ENCODE measurements around the gene RALGAPA1.

The RALGAPA1 gene

DNA sequence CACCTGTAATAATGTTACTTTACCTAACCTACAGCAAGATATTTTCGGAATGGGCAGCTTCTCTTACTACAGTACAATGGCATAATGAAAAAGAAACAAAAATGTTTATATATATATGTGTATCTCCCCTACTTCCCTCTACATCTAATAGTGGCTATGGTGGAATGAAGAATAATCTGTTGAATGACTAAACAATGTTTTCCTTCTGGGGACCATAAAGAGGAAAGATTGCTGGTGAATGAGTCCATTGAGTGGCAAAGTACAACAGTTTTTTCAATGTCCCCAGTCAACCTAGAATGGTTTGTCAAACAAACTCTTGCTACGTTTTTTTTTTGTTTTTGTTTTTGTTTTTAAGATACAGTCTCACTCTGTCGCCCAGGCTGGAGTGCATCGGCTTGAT lies 47.2 kb downstream of the RALGAPA1 start:
- 96 to 100% methylated on average over 2 to 3 of the region's 4 CpGs for WGBS, 2 experiments (ENCODE audit: insufficient coverage in 2 of 2)
- Histone ChIP-seq H3K4me1 (ENCODE audit: control insufficient read depth, insufficient read depth, low read length, poor library complexity, severe bottlenecking) (no peaks in the 10 kb centered on the region), H3K36me3 (ENCODE audit: control insufficient read depth, insufficient read depth, low read length) (no peaks in the 10 kb centered on the region), H3K9me3 (ENCODE audit: control insufficient read depth, low read length) (no peaks in the 10 kb centered on the region), H3K27ac (ENCODE audit: low read depth, low read length, severe bottlenecking) (no peak overlapping the region), H3K4me3 (ENCODE audit: extremely low read depth, insufficient read depth, low read length, poor library complexity, severe bottlenecking) (no peak overlapping the region)

GRCh38 chr14:35760143-35760542 lies 49.0 kb downstream of the RALGAPA1 start:
- Histone ChIP-seq H3K4me1 (ENCODE audit: control insufficient read depth, insufficient read depth, low read length, poor library complexity, severe bottlenecking) (no peaks in the 10 kb centered on the region), H3K36me3 (ENCODE audit: control insufficient read depth, insufficient read depth, low read length) (no peaks in the 10 kb centered on the region), H3K27ac (ENCODE audit: low read depth, low read length, severe bottlenecking) (no peak overlapping the region), H3K9me3 (ENCODE audit: control insufficient read depth, low read length) (no peaks in the 10 kb centered on the region), H3K4me3 (ENCODE audit: extremely low read depth, insufficient read depth, low read length, poor library complexity, severe bottlenecking) (no peak overlapping the region)
- 57 to 83% methylated on average over 1 of the region's 1 CpG for WGBS, 2 experiments (ENCODE audit: insufficient coverage in 2 of 2)

GRCh38 chr14:35758523-35759129 lies 50.5 kb downstream of the RALGAPA1 start:
- no peak overlapping the region for H3K4me3 ChIP-seq (ENCODE audit: extremely low read depth, insufficient read depth, low read length, poor library complexity, severe bottlenecking)
- no peaks in the 10 kb centered on the region for H3K9me3 ChIP-seq (ENCODE audit: control insufficient read depth, low read length)
- no peaks in the 10 kb centered on the region for H3K36me3 ChIP-seq (ENCODE audit: control insufficient read depth, insufficient read depth, low read length)
- H3K27ac ChIP-seq (ENCODE audit: low read depth, low read length, severe bottlenecking): no peak overlapping the region
- no peaks in the 10 kb centered on the region for H3K4me1 ChIP-seq (ENCODE audit: control insufficient read depth, insufficient read depth, low read length, poor library complexity, severe bottlenecking)
- WGBS, 2 experiments (ENCODE audit: insufficient coverage in 2 of 2): 100% methylated on average over 1 of the region's 3 CpGs; no CpG with 5 or more reads in 1 of the 2 experiments

GRCh38 chr14:35754671-35755070 lies 54.4 kb downstream of the RALGAPA1 start:
- no peaks in the 10 kb centered on the region for H3K4me1 ChIP-seq (ENCODE audit: control insufficient read depth, insufficient read depth, low read length, poor library complexity, severe bottlenecking)
- no peaks in the 10 kb centered on the region for H3K9me3 ChIP-seq (ENCODE audit: control insufficient read depth, low read length)
- no peaks in the 10 kb centered on the region for H3K36me3 ChIP-seq (ENCODE audit: control insufficient read depth, insufficient read depth, low read length)

DNA sequence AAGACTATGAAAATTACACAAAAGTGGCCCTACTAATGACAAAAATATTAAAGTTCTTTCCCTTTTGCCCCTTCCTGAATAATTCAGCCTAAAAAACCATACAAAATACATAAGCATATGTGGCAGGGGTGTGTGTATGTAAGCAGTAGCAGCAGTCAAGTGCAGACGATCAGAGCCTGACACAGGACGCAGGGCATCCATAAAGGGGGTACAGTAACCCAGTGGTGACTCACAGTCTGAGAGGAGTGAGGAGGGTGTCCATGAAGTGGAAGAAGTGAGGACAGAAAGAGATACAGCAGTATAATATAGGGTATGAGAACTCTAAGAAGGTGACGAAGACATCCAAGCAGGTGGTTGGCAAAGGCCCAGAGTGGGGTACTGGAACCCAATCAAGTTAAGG lies 56.7 kb downstream of the RALGAPA1 start:
- Histone ChIP-seq H3K27ac (ENCODE audit: low read depth, low read length, severe bottlenecking) (no peak overlapping the region), H3K9me3 (ENCODE audit: control insufficient read depth, low read length) (no peaks in the 10 kb centered on the region), H3K4me3 (ENCODE audit: extremely low read depth, insufficient read depth, low read length, poor library complexity, severe bottlenecking) (no peak overlapping the region), H3K36me3 (ENCODE audit: control insufficient read depth, insufficient read depth, low read length) (no peaks in the 10 kb centered on the region), H3K4me1 (ENCODE audit: control insufficient read depth, insufficient read depth, low read length, poor library complexity, severe bottlenecking) (no peaks in the 10 kb centered on the region)
- WGBS, 2 experiments (ENCODE audit: insufficient coverage in 2 of 2): 92 to 100% methylated on average over 2 to 3 of the region's 3 CpGs

More at GRCh38 chr14:35754671-35755070, 54.4 kb downstream of the RALGAPA1 start:
- Histone ChIP-seq H3K27ac (ENCODE audit: low read depth, low read length, severe bottlenecking) (no peak overlapping the region), H3K4me3 (ENCODE audit: extremely low read depth, insufficient read depth, low read length, poor library complexity, severe bottlenecking) (no peak overlapping the region)

- WGBS, 2 experiments (ENCODE audit: insufficient coverage in 2 of 2): no CpG with 5 or more reads among the region's 6 CpGs
- no peaks in the 10 kb centered on the region for H3K9me3 ChIP-seq (ENCODE audit: control insufficient read depth, low read length)
- no peak overlapping the region for H3K27ac ChIP-seq (ENCODE audit: low read depth, low read length, severe bottlenecking)
- no peaks in the 10 kb centered on the region for H3K4me1 ChIP-seq (ENCODE audit: control insufficient read depth, insufficient read depth, low read length, poor library complexity, severe bottlenecking)
- no peak overlapping the region for H3K4me3 ChIP-seq (ENCODE audit: extremely low read depth, insufficient read depth, low read length, poor library complexity, severe bottlenecking)
- H3K36me3 ChIP-seq (ENCODE audit: control insufficient read depth, insufficient read depth, low read length): no peaks in the 10 kb centered on the region
These were observed 58.7 kb downstream of the RALGAPA1 start for GRCh38 chr14:35750202-35750904.

DNA sequence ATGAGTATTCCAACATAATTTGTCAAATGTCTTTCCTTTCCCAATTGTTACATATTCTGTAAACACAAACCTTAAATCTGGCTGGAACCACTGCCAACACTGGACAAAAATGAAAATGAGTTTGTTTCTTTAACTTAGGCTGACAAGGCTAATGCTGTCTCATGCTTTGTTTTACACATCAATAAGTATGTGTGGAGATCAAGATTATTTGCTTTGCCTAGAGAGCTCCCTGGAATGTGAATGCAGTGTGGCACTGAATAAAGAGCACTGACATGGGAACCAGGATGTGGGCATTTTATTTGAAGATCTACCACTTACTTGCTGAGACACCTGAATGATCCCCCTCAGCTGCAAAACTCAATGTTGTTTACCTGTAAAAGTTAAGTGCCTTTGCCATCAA lies 61.7 kb downstream of the RALGAPA1 start:
- H3K9me3 ChIP-seq (ENCODE audit: control insufficient read depth, low read length): no peaks in the 10 kb centered on the region
- no peaks in the 10 kb centered on the region for H3K36me3 ChIP-seq (ENCODE audit: control insufficient read depth, insufficient read depth, low read length)
- H3K27ac ChIP-seq (ENCODE audit: low read depth, low read length, severe bottlenecking): no peak overlapping the region
- H3K4me1 ChIP-seq (ENCODE audit: control insufficient read depth, insufficient read depth, low read length, poor library complexity, severe bottlenecking): no peaks in the 10 kb centered on the region
- H3K4me3 ChIP-seq (ENCODE audit: extremely low read depth, insufficient read depth, low read length, poor library complexity, severe bottlenecking): no peak overlapping the region

- Histone ChIP-seq H3K4me1 (ENCODE audit: control insufficient read depth, insufficient read depth, low read length, poor library complexity, severe bottlenecking) (no peaks in the 10 kb centered on the region), H3K4me3 (ENCODE audit: extremely low read depth, insufficient read depth, low read length, poor library complexity, severe bottlenecking) (no peak overlapping the region), H3K9me3 (ENCODE audit: control insufficient read depth, low read length) (no peaks in the 10 kb centered on the region), H3K36me3 (ENCODE audit: control insufficient read depth, insufficient read depth, low read length) (no peaks in the 10 kb centered on the region), H3K27ac (ENCODE audit: low read depth, low read length, severe bottlenecking) (no peak overlapping the region)
- no CpG with 5 or more reads among the region's 1 CpG for WGBS, 2 experiments (ENCODE audit: insufficient coverage in 2 of 2)
These were observed 66.7 kb downstream of the RALGAPA1 start for GRCh38 chr14:35742442-35742841.

- no peaks in the 10 kb centered on the region for H3K4me1 ChIP-seq (ENCODE audit: control insufficient read depth, insufficient read depth, low read length, poor library complexity, severe bottlenecking)
- H3K4me3 ChIP-seq (ENCODE audit: extremely low read depth, insufficient read depth, low read length, poor library complexity, severe bottlenecking): no peak overlapping the region
- no peaks in the 10 kb centered on the region for H3K36me3 ChIP-seq (ENCODE audit: control insufficient read depth, insufficient read depth, low read length)
- no CpG with 5 or more reads among the region's 1 CpG for WGBS, 2 experiments (ENCODE audit: insufficient coverage in 2 of 2)
- H3K9me3 ChIP-seq (ENCODE audit: control insufficient read depth, low read length): no peaks in the 10 kb centered on the region
- H3K27ac ChIP-seq (ENCODE audit: low read depth, low read length, severe bottlenecking): no peak overlapping the region
These were observed 67.1 kb downstream of the RALGAPA1 start for GRCh38 chr14:35742032-35742371.

- H3K27ac ChIP-seq (ENCODE audit: low read depth, low read length, severe bottlenecking): no peak overlapping the region
- H3K36me3 ChIP-seq (ENCODE audit: control insufficient read depth, insufficient read depth, low read length): no peaks in the 10 kb centered on the region
- WGBS, 2 experiments (ENCODE audit: insufficient coverage in 2 of 2): 100% methylated on average over 1 of the region's 3 CpGs; no CpG with 5 or more reads in 1 of the 2 experiments
These were observed 67.6 kb downstream of the RALGAPA1 start for GRCh38 chr14:35741345-35742031.

DNA sequence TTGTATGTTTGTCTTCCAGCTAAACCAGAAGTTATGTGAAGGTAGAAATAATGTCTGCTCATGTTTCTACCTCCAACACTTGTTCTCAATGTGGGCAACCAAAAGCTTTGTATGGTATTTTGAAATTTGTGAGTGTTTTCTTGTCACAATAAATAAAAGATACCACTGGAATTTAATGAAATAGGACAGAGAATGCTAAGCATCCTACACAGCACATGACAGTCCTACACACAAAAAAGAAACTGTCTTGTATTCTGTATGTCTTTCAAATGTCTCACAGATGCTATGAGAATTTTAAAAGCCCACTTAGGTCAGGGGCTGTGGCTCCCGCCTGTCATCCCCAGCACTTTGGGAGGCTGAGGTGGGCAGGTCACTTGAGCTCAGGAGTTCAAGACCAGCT lies 68.9 kb downstream of the RALGAPA1 start:
- 86 to 92% methylated on average over 1 of the region's 1 CpG for WGBS, 2 experiments (ENCODE audit: insufficient coverage in 2 of 2)
- no peak overlapping the region for H3K4me3 ChIP-seq (ENCODE audit: extremely low read depth, insufficient read depth, low read length, poor library complexity, severe bottlenecking)
- no peaks in the 10 kb centered on the region for H3K9me3 ChIP-seq (ENCODE audit: control insufficient read depth, low read length)
- H3K4me1 ChIP-seq (ENCODE audit: control insufficient read depth, insufficient read depth, low read length, poor library complexity, severe bottlenecking): no peaks in the 10 kb centered on the region
- H3K27ac ChIP-seq (ENCODE audit: low read depth, low read length, severe bottlenecking): no peak overlapping the region
- H3K36me3 ChIP-seq (ENCODE audit: control insufficient read depth, insufficient read depth, low read length): no peaks in the 10 kb centered on the region

More at GRCh38 chr14:35741345-35742031, 67.6 kb downstream of the RALGAPA1 start:
- Histone ChIP-seq H3K4me3 (ENCODE audit: extremely low read depth, insufficient read depth, low read length, poor library complexity, severe bottlenecking) (no peak overlapping the region), H3K4me1 (ENCODE audit: control insufficient read depth, insufficient read depth, low read length, poor library complexity, severe bottlenecking) (no peaks in the 10 kb centered on the region), H3K9me3 (ENCODE audit: control insufficient read depth, low read length) (no peaks in the 10 kb centered on the region)
